H1 (cell line): ENCODE results near the gene OR11L1. TPM values are rescaled to one million over a fixed set of nuclear protein-coding genes. Genes with fewer than 3 reads are reported as not detected.

ENCODE experiments used
- CTCF ChIA-PET: fragments of 300-600 bp; sonication (Branson Sonifier 250); formaldehyde crosslinking; loops from one replicate; lab custom pipeline; 2021; ENCODE audit not compliant: partially characterized antibody; lab: Charles Lee
- POLR2A ChIA-PET: fragments of 300-600 bp; sonication (Branson Sonifier 250); formaldehyde crosslinking; loops from one replicate; lab custom pipeline; 2021; ENCODE audit warnings: inconsistent platforms; ENCODE audit not compliant: partially characterized antibody; lab: Charles Lee
- DNase-seq, 2 experiments: peaks; one replicate each; pipeline versions ENCODE4 v3.0.0 to v3.0.0-alpha.2; 2010 to 2022; ENCODE audit warnings: low spot score in 2 of 2, low read depth in 1 of 2, mixed read lengths in 1 of 2
- FAIRE-seq: peaks from 2 replicates; lab custom pipeline; 2011; peaks lifted over from hg19 to GRCh38; lab: Jason Lieb, UNC
- H2AFZ ChIP-seq: 2 replicates; pipeline ENCODE4 v1.8.1; 2012; ENCODE audit warnings: low read length, inconsistent platforms
- H2AK5ac ChIP-seq: 2 replicates; pipeline ENCODE4 v1.6.1; 2013; ENCODE audit warnings: low read depth, low read length
- H2BK120ac ChIP-seq: replicated peaks from 2 replicates; pipeline ENCODE3; 2013; ENCODE audit warnings: low read depth, low read length, inconsistent platforms
- H2BK12ac ChIP-seq: 2 replicates; pipeline ENCODE4 v1.6.1; 2013; ENCODE audit warnings: low read depth, low read length
- H2BK15ac ChIP-seq: 2 replicates; pipeline ENCODE4 v1.6.1; 2013; ENCODE audit warnings: low read length
- H2BK20ac ChIP-seq: 2 replicates; pipeline ENCODE4 v1.6.1; 2013; ENCODE audit warnings: low read length
- H2BK5ac ChIP-seq: 2 replicates; pipeline ENCODE4 v1.6.1; 2013; ENCODE audit warnings: low read depth, low read length
- H3K14ac ChIP-seq: 2 replicates; pipeline ENCODE4 v1.6.1; 2013; ENCODE audit warnings: inconsistent platforms; ENCODE audit not compliant: insufficient read length
- H3K18ac ChIP-seq: 2 replicates; pipeline ENCODE4 v1.6.1; 2013; ENCODE audit warnings: low read length; ENCODE audit errors: extremely low read depth
- H3K23ac ChIP-seq: 2 replicates; pipeline ENCODE4 v1.6.1; 2013; ENCODE audit warnings: inconsistent platforms; ENCODE audit not compliant: insufficient read length
- H3K23me2 ChIP-seq: 2 replicates; pipeline ENCODE4 v1.6.1; 2013; ENCODE audit warnings: low read depth, low read length
- H3K27ac ChIP-seq: 2 replicates; pipeline ENCODE4 v1.6.1; 2011; ENCODE audit warnings: low read depth, low read length, inconsistent platforms
- H3K27me3 ChIP-seq, 4 experiments: replicated peaks in 1 of 4; 1 replicate in 1 of 4; 2 replicates in 3 of 4; pipeline versions ENCODE4 v1.6.1 to v1.8.1; 2011 to 2013; ENCODE audit warnings: low read length in 3 of 4, mild to moderate bottlenecking in 3 of 4, inconsistent platforms in 2 of 4, mixed read lengths in 2 of 4, moderate library complexity in 1 of 4; ENCODE audit not compliant: control insufficient read depth in 3 of 4, insufficient read depth in 3 of 4; ENCODE audit errors: extremely low read depth in 1 of 4
- H3K36me3 ChIP-seq, 4 experiments: 2 replicates each; pipeline versions ENCODE4 v1.6.1 to v1.8.1; 2011 to 2013; ENCODE audit warnings: mild to moderate bottlenecking in 4 of 4, low read length in 3 of 4, moderate library complexity in 2 of 4, control low read depth in 1 of 4, inconsistent platforms in 1 of 4; ENCODE audit not compliant: insufficient read depth in 4 of 4, control insufficient read depth in 2 of 4
- H3K4ac ChIP-seq: replicated peaks from 2 replicates; pipeline ENCODE3; 2013; ENCODE audit warnings: low read length, low read depth, mixed read lengths, inconsistent platforms; ENCODE audit not compliant: insufficient read length
- H3K4me1 ChIP-seq, 4 experiments: replicated peaks in 1 of 4; 1 replicate in 1 of 4; 2 replicates in 3 of 4; pipeline versions ENCODE4 v1.6.1 to v1.8.1; 2011 to 2013; ENCODE audit warnings: low read length in 3 of 4, inconsistent platforms in 2 of 4, mixed read lengths in 1 of 4; ENCODE audit not compliant: insufficient read depth in 4 of 4, control insufficient read depth in 3 of 4
- H3K4me2 ChIP-seq, 2 experiments: 2 replicates each; pipeline versions ENCODE4 v1.6.1 to v1.8.1; 2011 to 2013; ENCODE audit warnings: low read depth in 2 of 2, low read length in 2 of 2, control low read depth in 1 of 2, inconsistent platforms in 1 of 2, mild to moderate bottlenecking in 1 of 2; ENCODE audit not compliant: insufficient read depth in 1 of 2
- H3K4me3 ChIP-seq, 4 experiments: fragments of 200-600, 300-600 bp in 1 of 4; sonication (generic), shearing (Covaris generic), sonication (Bioruptor Twin) in 1 of 4; 2 replicates each; pipeline versions ENCODE4 v1.5.1 to v1.8.1; 2011 to 2016; ENCODE audit warnings: low read length in 4 of 4, low read depth in 3 of 4, control low read depth in 2 of 4, inconsistent platforms in 2 of 4, mild to moderate bottlenecking in 2 of 4, mixed read lengths in 1 of 4, moderate library complexity in 1 of 4; ENCODE audit not compliant: insufficient read depth in 2 of 4; ENCODE audit errors: extremely low read depth in 1 of 4
- H3K56ac ChIP-seq: replicated peaks from 2 replicates; pipeline ENCODE3; 2013; ENCODE audit warnings: low read depth, mild to moderate bottlenecking, mixed read lengths, low read length, inconsistent platforms; ENCODE audit not compliant: insufficient read length
- H3K79me1 ChIP-seq: 2 replicates; pipeline ENCODE4 v1.6.1; 2013; ENCODE audit warnings: low read depth, low read length, control low read depth
- H3K79me2 ChIP-seq, 2 experiments: 2 replicates each; pipeline versions ENCODE4 v1.6.1 to v1.8.1; 2012 to 2013; ENCODE audit warnings: low read length in 2 of 2, mild to moderate bottlenecking in 2 of 2, inconsistent platforms in 1 of 2; ENCODE audit not compliant: insufficient read depth in 2 of 2, control insufficient read depth in 1 of 2
- H3K9ac ChIP-seq, 4 experiments: replicated peaks in 1 of 4; 1 replicate in 1 of 4; 2 replicates in 3 of 4; pipeline versions ENCODE4 v1.6.1 to v1.8.1; 2011 to 2013; ENCODE audit warnings: low read depth in 3 of 4, low read length in 3 of 4, control low read depth in 2 of 4, mild to moderate bottlenecking in 2 of 4, moderate library complexity in 2 of 4, inconsistent platforms in 1 of 4; ENCODE audit errors: extremely low read depth in 1 of 4
- H3K9me3 ChIP-seq, 2 experiments: 2 replicates each; pipeline versions ENCODE4 v1.6.1 to v1.8.1; 2012 to 2013; ENCODE audit warnings: mild to moderate bottlenecking in 2 of 2, moderate library complexity in 2 of 2, control low read depth in 1 of 2, inconsistent platforms in 1 of 2, low read depth in 1 of 2, low read length in 1 of 2, mixed read lengths in 1 of 2; ENCODE audit not compliant: insufficient read depth in 2 of 2
- H4K20me1 ChIP-seq, 2 experiments: replicated peaks in 1 of 2; 2 replicates each; pipeline versions ENCODE3 to v1.8.1; 2011 to 2013; ENCODE audit warnings: inconsistent platforms in 2 of 2, low read length in 2 of 2, mild to moderate bottlenecking in 1 of 2; ENCODE audit not compliant: insufficient read depth in 2 of 2, control insufficient read depth in 1 of 2
- H4K5ac ChIP-seq: 2 replicates; pipeline ENCODE4 v1.6.1; 2013; ENCODE audit warnings: low read length, low read depth, mixed read lengths, inconsistent platforms; ENCODE audit not compliant: insufficient read length
- H4K8ac ChIP-seq: 2 replicates; pipeline ENCODE4 v1.8.0; 2013; ENCODE audit warnings: mild to moderate bottlenecking, moderate library complexity, low read length, inconsistent platforms; ENCODE audit not compliant: insufficient read depth; ENCODE audit errors: extremely low read depth
- H4K91ac ChIP-seq: replicated peaks from 2 replicates; pipeline ENCODE3; 2013; ENCODE audit warnings: low read length, mixed read lengths, inconsistent platforms; ENCODE audit not compliant: insufficient read length
- ATF2 ChIP-seq: IDR thresholded peaks from 2 replicates; pipeline ENCODE4 v1.6.1; 2012; ENCODE audit warnings: low read length, inconsistent platforms
- BACH1 ChIP-seq: IDR thresholded peaks from 2 replicates; pipeline ENCODE4 v1.6.1; 2012; ENCODE audit warnings: low read length, improper control_type of control experiment
- CHD2 ChIP-seq: IDR thresholded peaks from 2 replicates; pipeline ENCODE4 v1.6.1; 2012; ENCODE audit warnings: low read length, improper control_type of control experiment
- JUN ChIP-seq: IDR thresholded peaks from 2 replicates; pipeline ENCODE4 v1.6.1; 2011; ENCODE audit warnings: low read depth, mild to moderate bottlenecking, improper control_type of control experiment, low read length
- JUND ChIP-seq: IDR thresholded peaks from 2 replicates; pipeline ENCODE4 v1.6.1; 2011; ENCODE audit warnings: mild to moderate bottlenecking, improper control_type of control experiment, low read length
- RFX5 ChIP-seq: IDR thresholded peaks from 2 replicates; pipeline ENCODE4 v1.6.1; 2011; ENCODE audit warnings: low read depth, low read length, improper control_type of control experiment, borderline replicate concordance
- RXRA ChIP-seq: IDR thresholded peaks from 2 replicates; pipeline ENCODE4 v1.6.1; 2011; ENCODE audit warnings: low read depth, mild to moderate bottlenecking, low read length, moderate library complexity; ENCODE audit not compliant: insufficient read depth
- SIN3A ChIP-seq, 2 experiments: IDR thresholded peaks in 1 of 2; conservative IDR thresholded peaks in 1 of 2; 2 replicates each; pipeline ENCODE4 v1.6.1; 2011 to 2012; ENCODE audit warnings: low read length in 2 of 2, improper control_type of control experiment in 1 of 2, low read depth in 1 of 2, mild to moderate bottlenecking in 1 of 2
- SIX5 ChIP-seq: IDR thresholded peaks from 2 replicates; pipeline ENCODE4 v1.6.1; 2011; ENCODE audit warnings: mild to moderate bottlenecking, low read depth, low read length
- SP1 ChIP-seq: IDR thresholded peaks from 2 replicates; pipeline ENCODE4 v1.6.1; 2011; ENCODE audit warnings: low read depth, low read length
- SP4 ChIP-seq: IDR thresholded peaks from 2 replicates; pipeline ENCODE4 v1.6.1; 2012; ENCODE audit warnings: low read length, inconsistent platforms
- TAF1 ChIP-seq: IDR thresholded peaks from 2 replicates; pipeline ENCODE4 v1.6.1; 2011; ENCODE audit warnings: mild to moderate bottlenecking, low read depth, low read length
- TEAD4 ChIP-seq: IDR thresholded peaks from 2 replicates; pipeline ENCODE4 v1.6.1; 2012; ENCODE audit warnings: low read depth, low read length, inconsistent platforms, mixed read lengths
- USF2 ChIP-seq: IDR thresholded peaks from 2 replicates; pipeline ENCODE4 v1.6.1; 2011; ENCODE audit warnings: low read length, improper control_type of control experiment
- WGBS, 2 experiments: shearing (Covaris generic) in 1 of 2; methylation state at CpG; one replicate each; pipeline versions ENCODE4 v1.1.6 to v1.1.7; 2013 to 2015; ENCODE audit warnings: low lambda C conversion rate in 2 of 2, mixed read lengths in 2 of 2, inconsistent platforms in 1 of 2, low coverage in 1 of 2, missing lambda C conversion rate in 1 of 2; ENCODE audit not compliant: insufficient replicate concordance in 2 of 2, insufficient coverage in 1 of 2, insufficient read length in 1 of 2; ENCODE audit errors: extremely low coverage in 1 of 2, missing lambda C conversion rate in 1 of 2; 5-methylcytosine and 5-hydroxymethylcytosine counted together
- polyA plus RNA-seq, 7 experiments: library from polyadenylated mRNA; depleted of rRNA in 3 of 7; stranded (reverse) in 5 of 7; unstranded in 2 of 7; fragments of >200 nt in 5 of 7; fragments of 200-250 nt in 2 of 7; gene quantifications; 1 replicate in 5 of 7; 2 replicates in 1 of 7; 4 replicates in 1 of 7; pipeline versions ENCODE4 v1.2.1 to v1.2.3, GENCODE V29; 2011 to 2013; ENCODE audit warnings: missing spikeins in 2 of 7, mixed read lengths in 2 of 7
- total RNA-seq: library from RNA; stranded (reverse); fragmentation: NEBNext Ultra II Directional; extraction: Animal tissue kit (Norgen Biotek cat#: 25700); gene quantifications from 2 replicates; pipeline ENCODE4 v1.2.1, GENCODE V29; 2021

Gene OR11L1
- total and polyA plus RNA-seq, 2 of the 8 experiments (the other 6 are each of a cell fraction or from before 2014, with no cell fraction given), result not detected

GRCh38 chr1:247845693-247846017 is 4.0 kb upstream of the OR11L1 start:
- H2BK5ac ChIP-seq, result no peak overlapping the region
- H4K91ac ChIP-seq, result no peak overlapping the region
- H3K14ac ChIP-seq, result no peak overlapping the region
- H2BK12ac ChIP-seq, result no peak overlapping the region
- no peak overlapping the region for H2BK120ac ChIP-seq
- ChIA-PET CTCF (no interaction called here), POLR2A (no interaction called here)
- no peak overlapping the region for H3K4me2 ChIP-seq
- no peak overlapping the region for H3K9ac ChIP-seq
- no peak overlapping the region for H4K8ac ChIP-seq
- no peak overlapping the region for H4K5ac ChIP-seq
- H3K4ac ChIP-seq, result no peak overlapping the region
- H3K4me1 ChIP-seq, result peaks cover 0 to 5% (median 0%) of the 10 kb centered on the region in 4 experiments; a peak in 1 of 7 replicates
- no peaks in the 10 kb centered on the region for H3K36me3 ChIP-seq
- DNase-seq (no peak), FAIRE-seq (no peak)
- H3K4me3 ChIP-seq, result no peak overlapping the region
- no peaks in the 10 kb centered on the region for H3K79me1 ChIP-seq
- no peak overlapping the region for H2AFZ ChIP-seq
- H3K27ac ChIP-seq, result no peak overlapping the region
- no peak overlapping the region for H3K23ac ChIP-seq
- H3K27me3 ChIP-seq, result no peaks in the 10 kb centered on the region
- H3K56ac ChIP-seq, result no peak overlapping the region
- H3K9me3 ChIP-seq, result peaks cover 56 to 90% of the 10 kb centered on the region in 2 experiments
- no peaks in the 10 kb centered on the region for H3K79me2 ChIP-seq
- H3K23me2 ChIP-seq, result no peaks in the 10 kb centered on the region
- WGBS, 2 experiments, result 80% methylated on average over 5 of the region's 5 CpGs; no CpG with 5 or more reads in 1 of the 2 experiments
- H3K18ac ChIP-seq, result no peak overlapping the region
- no peaks in the 10 kb centered on the region for H4K20me1 ChIP-seq
- H2BK15ac ChIP-seq, result no peak overlapping the region
- no peak overlapping the region for H2BK20ac ChIP-seq
- no peak overlapping the region for H2AK5ac ChIP-seq
- TF ChIP-seq JUND (no peak), CHD2 (no peak), RFX5 (no peak), SP1 (no peak), TAF1 (no peak), SIX5 (no peak), BACH1 (no peak), SIN3A (conservative IDR thresholded peaks at IDR 0.05 in 1 of 2, IDR thresholded peaks at IDR 0.05 in 1 of 2; ENCODE audit: low read depth in 1 of 2, low read length in 2 of 2) (no peak), JUN (no peak), ATF2 (no peak), RXRA (no peak), TEAD4 (no peak), USF2 (no peak), SP4 (no peak)
